Neuronal stem cell (in vitro differentiated cells): Measurements from ENCODE around the gene ENAH.

Experiments used
- DNase-seq: peaks from one replicate; pipeline ENCODE4 v3.0.0-alpha.2; 2013; ENCODE audit warnings: low spot score
- H2AFZ ChIP-seq: one replicate; pipeline ENCODE4 v1.6.1; 2013; ENCODE audit warnings: mild to moderate bottlenecking, low read length, inconsistent platforms
- H2AK5ac ChIP-seq: 2 replicates; pipeline ENCODE4 v1.6.1; 2013; ENCODE audit warnings: low read depth, mild to moderate bottlenecking, inconsistent platforms, low read length, moderate library complexity, mixed read lengths
- H2BK120ac ChIP-seq: 2 replicates; pipeline ENCODE4 v1.6.1; 2013; ENCODE audit warnings: low read depth, mild to moderate bottlenecking, inconsistent platforms, low read length, moderate library complexity, mixed read lengths
- H2BK12ac ChIP-seq: one replicate; pipeline ENCODE4 v1.6.1; 2013; ENCODE audit warnings: low read length, inconsistent platforms
- H2BK15ac ChIP-seq: 2 replicates; pipeline ENCODE4 v1.6.1; 2013; ENCODE audit warnings: mild to moderate bottlenecking, low read length, inconsistent platforms, mixed read lengths
- H2BK5ac ChIP-seq: one replicate; pipeline ENCODE4 v1.6.1; 2013; ENCODE audit warnings: inconsistent platforms, mild to moderate bottlenecking, low read length, moderate library complexity
- H3K14ac ChIP-seq: one replicate; pipeline ENCODE4 v1.6.1; 2013; ENCODE audit warnings: low read length, inconsistent platforms
- H3K18ac ChIP-seq: 2 replicates; pipeline ENCODE4 v1.6.1; 2013; ENCODE audit warnings: low read length, inconsistent platforms
- H3K23ac ChIP-seq: 2 replicates; pipeline ENCODE4 v1.6.1; 2013; ENCODE audit warnings: low read depth, mild to moderate bottlenecking, mixed read lengths, low read length, inconsistent platforms; ENCODE audit not compliant: poor library complexity
- H3K27ac ChIP-seq: replicated peaks from 3 replicates; pipeline ENCODE4 v1.5.1; 2013; ENCODE audit warnings: low read length, inconsistent platforms
- H3K27me3 ChIP-seq, 3 experiments: 2 replicates each; pipeline ENCODE4 v1.6.1; 2013; ENCODE audit warnings: low read length in 3 of 3, mild to moderate bottlenecking in 2 of 3, inconsistent platforms in 1 of 3, low read depth in 1 of 3, mixed read lengths in 1 of 3, moderate library complexity in 1 of 3; ENCODE audit not compliant: control insufficient read depth in 3 of 3, insufficient read depth in 3 of 3
- H3K36me3 ChIP-seq, 2 donors: replicated peaks in 1 of 2; 2 replicates each; pipeline ENCODE4 v1.6.1; 2013; ENCODE audit warnings: low read length in 2 of 2; ENCODE audit not compliant: control insufficient read depth in 2 of 2, insufficient read depth in 2 of 2
- H3K4ac ChIP-seq: 2 replicates; pipeline ENCODE4 v1.6.1; 2013; ENCODE audit warnings: inconsistent platforms, mild to moderate bottlenecking, low read length, moderate library complexity
- H3K4me1 ChIP-seq, 2 donors: 1 replicate in 1 of 2; 2 replicates in 1 of 2; pipeline ENCODE4 v1.6.1; 2013; ENCODE audit warnings: low read length in 2 of 2, low read depth in 1 of 2; ENCODE audit not compliant: control insufficient read depth in 2 of 2, insufficient read depth in 1 of 2
- H3K4me2 ChIP-seq: one replicate; pipeline ENCODE4 v1.6.1; 2013; ENCODE audit warnings: mild to moderate bottlenecking, low read length, inconsistent platforms; ENCODE audit not compliant: insufficient read depth, poor library complexity, severe bottlenecking
- H3K4me3 ChIP-seq, 2 donors: 2 replicates each; pipeline ENCODE4 v1.5.1; 2013; ENCODE audit warnings: low read length in 2 of 2, mild to moderate bottlenecking in 2 of 2, inconsistent platforms in 1 of 2, moderate library complexity in 1 of 2
- H3K79me1 ChIP-seq: one replicate; pipeline ENCODE4 v1.6.1; 2013; ENCODE audit warnings: low read depth, mild to moderate bottlenecking, inconsistent platforms, low read length, moderate library complexity
- H3K9ac ChIP-seq: one replicate; pipeline ENCODE4 v1.6.1; 2013; ENCODE audit warnings: mild to moderate bottlenecking, low read depth, low read length, inconsistent platforms; ENCODE audit not compliant: poor library complexity
- H3K9me3 ChIP-seq, 2 donors: replicated peaks in 1 of 2; 2 replicates each; pipeline versions ENCODE3 to v1.6.1; 2013; ENCODE audit warnings: low read length in 2 of 2, mild to moderate bottlenecking in 2 of 2, inconsistent platforms in 1 of 2, low read depth in 1 of 2, mixed read lengths in 1 of 2, moderate library complexity in 1 of 2; ENCODE audit not compliant: control insufficient read depth in 2 of 2, insufficient read depth in 1 of 2
- H4K8ac ChIP-seq: one replicate; pipeline ENCODE4 v1.6.1; 2013; ENCODE audit warnings: low read depth, mild to moderate bottlenecking, inconsistent platforms, low read length, moderate library complexity
- H4K91ac ChIP-seq: one replicate; pipeline ENCODE4 v1.6.1; 2013; ENCODE audit warnings: low read length, low read depth, mild to moderate bottlenecking, inconsistent platforms; ENCODE audit not compliant: poor library complexity
- WGBS, 2 donors: extraction: QIAGEN DNeasy Blood & Tissue Kit; methylation state at CpG; one replicate each; pipeline ENCODE4 v1.1.7; 2013; ENCODE audit warnings: missing lambda C conversion rate in 2 of 2, mixed read lengths in 1 of 2; ENCODE audit not compliant: insufficient read length in 2 of 2, insufficient replicate concordance in 1 of 2; ENCODE audit errors: extremely low coverage in 2 of 2; 5-methylcytosine and 5-hydroxymethylcytosine counted together

Gene ENAH

DNA sequence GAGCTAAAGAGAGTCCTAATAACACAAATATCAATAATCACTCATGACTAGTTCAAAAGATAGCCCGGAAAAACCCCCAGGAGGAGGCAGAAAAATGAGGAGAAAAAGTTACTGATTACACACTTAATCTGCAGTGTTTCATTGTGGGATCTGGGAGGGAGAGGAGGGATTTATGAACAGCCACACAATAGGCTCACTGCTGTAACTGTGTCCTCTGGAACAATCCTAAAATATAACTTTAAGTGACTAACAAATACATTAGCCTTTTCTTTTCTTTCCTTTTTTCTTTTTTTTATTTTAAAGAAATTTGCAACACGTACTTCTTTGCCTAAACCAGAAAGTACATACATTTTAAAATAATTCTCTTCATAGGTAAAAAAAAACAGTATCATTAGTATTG is 118.8 kb downstream of the ENAH start:
- no peaks in the 10 kb centered on the region for H3K27me3 ChIP-seq
- no peak overlapping the region for H4K91ac ChIP-seq
- H3K36me3 ChIP-seq, result peaks cover 2 to 23% of the 10 kb centered on the region in 2 donors
- H3K14ac ChIP-seq, result no peak overlapping the region
- H2BK15ac ChIP-seq, result no peak overlapping the region
- WGBS, 2 donors, result no CpG with 5 or more reads among the region's 2 CpGs
- H3K4me2 ChIP-seq, result no peak overlapping the region
- no peak overlapping the region for H2BK12ac ChIP-seq
- H3K9ac ChIP-seq, result no peak overlapping the region
- H2BK120ac ChIP-seq, result no peak overlapping the region
- H3K79me1 ChIP-seq, result no peaks in the 10 kb centered on the region
- H2AK5ac ChIP-seq, result no peak overlapping the region
- DNase-seq, result no peak
- H3K23ac ChIP-seq, result no peak overlapping the region
- no peak overlapping the region for H3K18ac ChIP-seq
- no peak overlapping the region for H2AFZ ChIP-seq
- no peak overlapping the region for H3K27ac ChIP-seq
- H2BK5ac ChIP-seq, result no peak overlapping the region
- H3K9me3 ChIP-seq, result no peaks in the 10 kb centered on the region
- H3K4ac ChIP-seq, result no peak overlapping the region
- peaks cover 7 to 10% of the 10 kb centered on the region in 2 donors for H3K4me1 ChIP-seq
- no peak overlapping the region for H3K4me3 ChIP-seq
- H4K8ac ChIP-seq, result no peak overlapping the region

GRCh38 chr1:225533238-225533637 is 119.7 kb downstream of the ENAH start:
- H2BK12ac ChIP-seq, result no peak overlapping the region
- H3K4me3 ChIP-seq, result no peak overlapping the region
- H3K79me1 ChIP-seq, result peaks cover 2% of the 10 kb centered on the region
- no CpG with 5 or more reads among the region's 1 CpG for WGBS, 2 donors
- H3K9ac ChIP-seq, result no peak overlapping the region
- no peak overlapping the region for H4K91ac ChIP-seq
- no peak for DNase-seq
- no peaks in the 10 kb centered on the region for H3K27me3 ChIP-seq
- H3K14ac ChIP-seq, result no peak overlapping the region
- no peak overlapping the region for H2AFZ ChIP-seq
- no peak overlapping the region for H3K4me2 ChIP-seq
- H2BK5ac ChIP-seq, result no peak overlapping the region
- no peak overlapping the region for H3K18ac ChIP-seq
- H2BK15ac ChIP-seq, result no peak overlapping the region
- no peak overlapping the region for H2AK5ac ChIP-seq
- peaks cover 3 to 32% of the 10 kb centered on the region in 2 donors for H3K36me3 ChIP-seq
- no peak overlapping the region for H3K4ac ChIP-seq
- H3K9me3 ChIP-seq, result no peaks in the 10 kb centered on the region
- no peak overlapping the region for H4K8ac ChIP-seq
- no peak overlapping the region for H2BK120ac ChIP-seq
- H3K4me1 ChIP-seq, result peaks cover 7 to 10% of the 10 kb centered on the region in 2 donors
- no peak overlapping the region for H3K27ac ChIP-seq
- no peak overlapping the region for H3K23ac ChIP-seq

- Histone ChIP-seq H2AFZ (no peak overlapping the region), H2BK12ac (no peak overlapping the region), H2BK120ac (no peak overlapping the region), H3K4me2 (no peak overlapping the region), H4K91ac (no peak overlapping the region), H3K18ac (no peak overlapping the region), H3K27me3 (no peaks in the 10 kb centered on the region), H3K4me3 (no peak overlapping the region), H3K27ac (no peak overlapping the region), H3K9me3 (no peaks in the 10 kb centered on the region), H2BK15ac (no peak overlapping the region), H3K23ac (no peak overlapping the region), H3K36me3 (peaks cover 4 to 40% of the 10 kb centered on the region in 2 donors), H3K4ac (no peak overlapping the region), H4K8ac (no peak overlapping the region), H3K4me1 (peaks cover 7 to 10% of the 10 kb centered on the region in 2 donors), H3K14ac (no peak overlapping the region), H2BK5ac (no peak overlapping the region), H3K79me1 (peaks cover 2% of the 10 kb centered on the region), H3K9ac (no peak overlapping the region), H2AK5ac (no peak overlapping the region)
- DNase-seq, result no peak
- no CpG with 5 or more reads among the region's 2 CpGs for WGBS, 2 donors
These were observed 120.5 kb downstream of the ENAH start for GRCh38 chr1:225532240-225532944.

- Histone ChIP-seq H3K4me1 (peaks cover 5 to 10% of the 10 kb centered on the region in 2 donors), H3K9me3 (no peaks in the 10 kb centered on the region), H3K79me1 (peaks cover 2% of the 10 kb centered on the region), H3K27me3 (no peaks in the 10 kb centered on the region), H2BK12ac (no peak overlapping the region), H3K23ac (no peak overlapping the region), H2AK5ac (no peak overlapping the region), H3K4me3 (no peak overlapping the region), H2BK5ac (no peak overlapping the region), H4K8ac (no peak overlapping the region), H3K14ac (no peak overlapping the region), H3K36me3 (peaks cover 8 to 64% of the 10 kb centered on the region in 2 donors), H3K18ac (no peak overlapping the region), H3K27ac (no peak overlapping the region), H2BK15ac (no peak overlapping the region), H2AFZ (no peak overlapping the region), H2BK120ac (no peak overlapping the region), H3K4me2 (no peak overlapping the region), H3K4ac (no peak overlapping the region), H4K91ac (no peak overlapping the region), H3K9ac (no peak overlapping the region)
- no peak for DNase-seq
- no CpG with 5 or more reads among the region's 4 CpGs for WGBS, 2 donors
These were observed 123.2 kb downstream of the ENAH start for GRCh38 chr1:225529726-225530125.
